WTC11 (cell line): ENCODE results near the gene MSX1. TPM values are rescaled to one million over a fixed set of nuclear protein-coding genes. Genes with fewer than 3 reads are reported as not detected.

Experiments
- ATAC-seq: fragments of 200-7000 bp; cut with Tn5 transposase; 2 replicates; pipeline ENCODE4 v1.10.0; 2021; ENCODE audit warnings: mild to moderate bottlenecking, moderate library complexity
- CTCF ChIA-PET: fragments of 300-600 bp; sonication (Branson Sonifier 250); formaldehyde crosslinking; loops from one replicate; lab custom pipeline; 2021; ENCODE audit warnings: antibody characterized with exemption; lab: Charles Lee
- POLR2A ChIA-PET: fragments of 350-600 bp; sonication (Branson Sonifier 250); formaldehyde crosslinking; loops from one replicate; lab custom pipeline; 2021; ENCODE audit warnings: antibody characterized with exemption; lab: Charles Lee
- DNase-seq: peaks from one replicate; pipeline ENCODE4 v3.0.0; 2021; ENCODE audit warnings: low spot score
- H3K27ac Mint-ChIP-seq: 2 replicates; pipeline ENCODE4 v1.8.0; 2021; ENCODE audit warnings: mixed read lengths
- H3K27me3 Mint-ChIP-seq: 2 replicates; pipeline ENCODE4 v1.8.0; 2021; ENCODE audit warnings: low read depth, mild to moderate bottlenecking, moderate library complexity, mixed read lengths
- H3K36me3 Mint-ChIP-seq: 2 replicates; pipeline ENCODE4 v1.8.0; 2021; ENCODE audit warnings: mixed read lengths
- H3K4me1 Mint-ChIP-seq: 2 replicates; pipeline ENCODE4 v1.8.0; 2022; ENCODE audit warnings: mixed read lengths
- H3K4me3 Mint-ChIP-seq: 2 replicates; pipeline ENCODE4 v1.8.0; 2021; ENCODE audit warnings: mild to moderate bottlenecking, moderate library complexity, mixed read lengths
- H3K9me3 Mint-ChIP-seq: 2 replicates; pipeline ENCODE4 v1.8.0; 2021; ENCODE audit warnings: mixed read lengths
- CBFB ChIP-seq: sonication (generic); formaldehyde crosslinking; IDR thresholded peaks from 2 replicates; pipeline ENCODE4 v1.8.1; 2022; ENCODE audit warnings: mild to moderate bottlenecking, low read depth, missing genetic modification reagents
- ETV6 ChIP-seq: sonication (generic); formaldehyde crosslinking; IDR thresholded peaks from 2 replicates; pipeline ENCODE4 v1.8.1; 2022; ENCODE audit warnings: mild to moderate bottlenecking, missing genetic modification reagents
- FOXK1 ChIP-seq: sonication (generic); formaldehyde crosslinking; IDR thresholded peaks from 2 replicates; pipeline ENCODE4 v1.8.0; 2022; ENCODE audit warnings: mild to moderate bottlenecking, moderate library complexity, missing genetic modification reagents
- FOXP1 ChIP-seq: sonication (generic); formaldehyde crosslinking; IDR thresholded peaks from 2 replicates; pipeline ENCODE4 v1.8.0; 2022; ENCODE audit warnings: missing genetic modification reagents, mild to moderate bottlenecking, moderate library complexity, borderline replicate concordance
- GRHL2 ChIP-seq: fragments of 250-450 bp; sonication (Bioruptor Pico); IDR thresholded peaks from 2 replicates; pipeline ENCODE4 v1.8.0; 2022; ENCODE audit warnings: mild to moderate bottlenecking, moderate library complexity; ENCODE audit not compliant: insufficient replicate concordance, severe bottlenecking
- IRF2 ChIP-seq: sonication (generic); formaldehyde crosslinking; IDR thresholded peaks from 2 replicates; pipeline ENCODE4 v1.8.0; 2022; ENCODE audit warnings: low read depth, missing genetic modification reagents, borderline replicate concordance
- JUN ChIP-seq: sonication (generic); formaldehyde crosslinking; IDR thresholded peaks from 2 replicates; pipeline ENCODE4 v1.8.0; 2023; ENCODE audit warnings: mild to moderate bottlenecking, missing genetic modification reagents
- MXD4 ChIP-seq: fragments of 250-450 bp; sonication (Bioruptor Pico); IDR thresholded peaks from 2 replicates; pipeline ENCODE4 v1.8.0; 2021; ENCODE audit warnings: mild to moderate bottlenecking, moderate library complexity, borderline replicate concordance
- NR3C1 ChIP-seq: sonication (generic); formaldehyde crosslinking; conservative IDR thresholded peaks from 2 replicates; pipeline ENCODE4 v1.8.1; 2023; ENCODE audit warnings: low read depth, mild to moderate bottlenecking, missing genetic modification reagents
- TCF7 ChIP-seq: sonication (generic); formaldehyde crosslinking; IDR thresholded peaks from 2 replicates; pipeline ENCODE4 v1.8.0; 2022; ENCODE audit warnings: mild to moderate bottlenecking, low read depth, missing genetic modification reagents, moderate library complexity
- ZNF219 ChIP-seq: sonication (generic); formaldehyde crosslinking; IDR thresholded peaks from 2 replicates; pipeline ENCODE4 v1.8.0; 2023; ENCODE audit warnings: missing genetic modification reagents, mild to moderate bottlenecking, borderline replicate concordance
- ZNF263 ChIP-seq: sonication (generic); formaldehyde crosslinking; IDR thresholded peaks from 2 replicates; pipeline ENCODE4 v1.8.1; 2022; ENCODE audit warnings: low read depth, mild to moderate bottlenecking, moderate library complexity, missing genetic modification reagents
- total RNA-seq: library from RNA; stranded (reverse); gene quantifications from 3 replicates; pipeline ENCODE4 v1.2.3, GENCODE V29; 2021
- TF ChIP-seq, protein P1 (sequence below): sonication (generic); formaldehyde crosslinking; IDR thresholded peaks from 2 replicates; pipeline ENCODE4 v1.8.0; 2022; ENCODE audit warnings: missing genetic modification reagents
- TF ChIP-seq, protein P2 (sequence below): sonication (generic); formaldehyde crosslinking; IDR thresholded peaks from 2 replicates; pipeline ENCODE4 v1.8.0; 2022; ENCODE audit warnings: mild to moderate bottlenecking, missing genetic modification reagents
- TF ChIP-seq, protein P3 (sequence below): fragments of 250-450 bp; sonication (Bioruptor Pico); IDR thresholded peaks from 2 replicates; pipeline ENCODE4 v1.9.0; 2021; ENCODE audit warnings: moderate library complexity, mild to moderate bottlenecking, inconsistent platforms, borderline replicate concordance
- TF ChIP-seq, protein P4 (sequence below): sonication (generic); formaldehyde crosslinking; IDR thresholded peaks from 2 replicates; pipeline ENCODE4 v1.8.1; 2022; ENCODE audit warnings: mild to moderate bottlenecking, moderate library complexity, missing genetic modification reagents
- TF ChIP-seq, protein P5 (sequence below): sonication (generic); formaldehyde crosslinking; IDR thresholded peaks from 2 replicates; pipeline ENCODE4 v1.8.1; 2023; ENCODE audit warnings: mild to moderate bottlenecking, missing genetic modification reagents, borderline replicate concordance
- TF ChIP-seq, protein P6 (sequence below): fragments of 250-450 bp; sonication (Bioruptor Pico); conservative IDR thresholded peaks from 2 replicates; pipeline ENCODE4 v1.9.0; 2021; ENCODE audit warnings: mild to moderate bottlenecking

Gene MSX1
- total RNA-seq, 1 experiment from 2014 or later, result 0.28 TPM

DNA sequence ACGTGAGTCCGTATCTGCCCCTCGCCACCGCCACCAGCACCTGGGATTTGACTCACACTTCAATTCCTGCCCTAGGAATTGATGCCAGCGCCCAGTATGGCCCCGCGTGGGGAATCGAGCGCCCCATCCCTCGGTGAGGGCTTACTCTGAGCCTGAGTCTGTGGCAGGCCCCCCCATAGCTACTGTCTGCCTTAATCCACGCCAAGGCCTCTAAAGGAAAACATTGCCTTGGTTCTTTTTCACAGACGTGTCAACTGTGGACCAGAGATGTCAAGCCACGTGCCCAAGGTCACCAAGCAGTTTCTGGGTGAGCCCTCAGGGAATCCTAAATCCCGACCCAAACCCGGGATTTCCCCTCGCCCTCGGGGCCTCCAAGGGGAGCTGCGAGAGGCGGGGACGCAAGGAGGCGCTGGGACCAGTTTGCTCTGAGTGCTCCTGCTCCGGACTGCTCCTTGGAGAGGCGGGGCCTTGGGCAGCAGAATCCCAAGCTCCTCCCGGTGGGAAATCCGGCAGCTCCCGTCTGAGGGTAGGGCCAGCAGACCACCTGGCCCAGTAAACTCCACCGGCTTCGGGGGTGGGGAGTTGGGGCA lies 12.9 kb downstream of the MSX1 start:
- no peak for TF ChIP-seq MXD4 (CRISPR knock-in tag)
- peak; percentile 92 for TF ChIP-seq ZNF263 (CRISPR knock-in tag)
- TF ChIP-seq, protein P1, sequence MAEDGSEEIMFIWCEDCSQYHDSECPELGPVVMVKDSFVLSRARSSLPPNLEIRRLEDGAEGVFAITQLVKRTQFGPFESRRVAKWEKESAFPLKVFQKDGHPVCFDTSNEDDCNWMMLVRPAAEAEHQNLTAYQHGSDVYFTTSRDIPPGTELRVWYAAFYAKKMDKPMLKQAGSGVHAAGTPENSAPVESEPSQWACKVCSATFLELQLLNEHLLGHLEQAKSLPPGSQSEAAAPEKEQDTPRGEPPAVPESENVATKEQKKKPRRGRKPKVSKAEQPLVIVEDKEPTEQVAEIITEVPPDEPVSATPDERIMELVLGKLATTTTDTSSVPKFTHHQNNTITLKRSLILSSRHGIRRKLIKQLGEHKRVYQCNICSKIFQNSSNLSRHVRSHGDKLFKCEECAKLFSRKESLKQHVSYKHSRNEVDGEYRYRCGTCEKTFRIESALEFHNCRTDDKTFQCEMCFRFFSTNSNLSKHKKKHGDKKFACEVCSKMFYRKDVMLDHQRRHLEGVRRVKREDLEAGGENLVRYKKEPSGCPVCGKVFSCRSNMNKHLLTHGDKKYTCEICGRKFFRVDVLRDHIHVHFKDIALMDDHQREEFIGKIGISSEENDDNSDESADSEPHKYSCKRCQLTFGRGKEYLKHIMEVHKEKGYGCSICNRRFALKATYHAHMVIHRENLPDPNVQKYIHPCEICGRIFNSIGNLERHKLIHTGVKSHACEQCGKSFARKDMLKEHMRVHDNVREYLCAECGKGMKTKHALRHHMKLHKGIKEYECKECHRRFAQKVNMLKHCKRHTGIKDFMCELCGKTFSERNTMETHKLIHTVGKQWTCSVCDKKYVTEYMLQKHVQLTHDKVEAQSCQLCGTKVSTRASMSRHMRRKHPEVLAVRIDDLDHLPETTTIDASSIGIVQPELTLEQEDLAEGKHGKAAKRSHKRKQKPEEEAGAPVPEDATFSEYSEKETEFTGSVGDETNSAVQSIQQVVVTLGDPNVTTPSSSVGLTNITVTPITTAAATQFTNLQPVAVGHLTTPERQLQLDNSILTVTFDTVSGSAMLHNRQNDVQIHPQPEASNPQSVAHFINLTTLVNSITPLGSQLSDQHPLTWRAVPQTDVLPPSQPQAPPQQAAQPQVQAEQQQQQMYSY, result peak; percentile 91
- TF ChIP-seq, protein P2, sequence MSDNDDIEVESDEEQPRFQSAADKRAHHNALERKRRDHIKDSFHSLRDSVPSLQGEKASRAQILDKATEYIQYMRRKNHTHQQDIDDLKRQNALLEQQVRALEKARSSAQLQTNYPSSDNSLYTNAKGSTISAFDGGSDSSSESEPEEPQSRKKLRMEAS (CRISPR knock-in tag), result 0 out of 2 replicates have a peak, but pooled peaks have one; percentile 38
- H3K27me3 Mint-ChIP-seq, result no peaks in the 10 kb centered on the region; the same call in 1 of the 2 replicates
- peak overlapping the region; percentile 54 for H3K4me3 Mint-ChIP-seq
- H3K27ac Mint-ChIP-seq, result no peak overlapping the region
- DNase-seq, result peak; percentile 82
- ChIA-PET CTCF (interaction anchor here (0.6 to 1.5 kb wide), 10 partner anchors 11 to 941 kb away, joined by 3 to 10 read pairs (median 3); no protein-coding TSS in a partner anchor), POLR2A (no interaction called here)
- ATAC-seq, result peak; percentile 73
- H3K36me3 Mint-ChIP-seq, result no peaks in the 10 kb centered on the region; the same call in 1 of the 2 replicates
- H3K9me3 Mint-ChIP-seq, result no peaks in the 10 kb centered on the region
- peaks cover 37% of the 10 kb centered on the region for H3K4me1 Mint-ChIP-seq

DNA sequence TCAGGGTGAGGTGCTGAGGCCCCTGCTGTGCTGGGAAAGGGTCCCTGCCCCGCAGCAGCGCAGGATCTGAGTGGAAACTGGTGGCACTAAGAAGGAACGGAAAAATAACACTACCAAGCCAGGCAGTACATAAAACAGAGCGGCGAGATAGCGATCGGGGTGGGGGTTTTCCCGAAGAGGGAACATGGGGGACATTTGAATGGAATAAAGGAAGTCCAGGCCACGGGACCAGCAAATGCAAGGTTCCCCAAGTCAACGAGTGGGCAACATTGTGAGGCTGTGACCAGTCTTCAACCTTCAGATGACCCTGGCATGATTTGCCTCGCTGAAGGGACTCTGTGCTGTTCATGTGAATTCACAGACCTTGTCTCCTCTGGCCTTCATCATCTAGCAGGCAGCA lies 13.7 kb downstream of the MSX1 start:
- peaks cover 37% of the 10 kb centered on the region for H3K4me1 Mint-ChIP-seq
- H3K4me3 Mint-ChIP-seq, result peak overlapping the region; percentile 30
- ChIA-PET POLR2A (no interaction called here), CTCF (interaction anchor here (0.7 to 1.5 kb wide), 6 partner anchors 10 to 940 kb away, joined by 3 to 10 read pairs (median 4); no protein-coding TSS in a partner anchor)
- peaks cover 2% of the 10 kb centered on the region for H3K27me3 Mint-ChIP-seq
- TF ChIP-seq, protein P3, sequence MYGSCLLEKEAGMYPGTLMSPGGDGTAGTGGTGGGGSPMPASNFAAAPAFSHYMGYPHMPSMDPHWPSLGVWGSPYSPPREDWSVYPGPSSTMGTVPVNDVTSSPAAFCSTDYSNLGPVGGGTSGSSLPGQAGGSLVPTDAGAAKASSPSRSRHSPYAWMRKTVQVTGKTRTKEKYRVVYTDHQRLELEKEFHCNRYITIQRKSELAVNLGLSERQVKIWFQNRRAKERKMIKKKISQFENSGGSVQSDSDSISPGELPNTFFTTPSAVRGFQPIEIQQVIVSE, result no peak
- TF ChIP-seq, protein P4, sequence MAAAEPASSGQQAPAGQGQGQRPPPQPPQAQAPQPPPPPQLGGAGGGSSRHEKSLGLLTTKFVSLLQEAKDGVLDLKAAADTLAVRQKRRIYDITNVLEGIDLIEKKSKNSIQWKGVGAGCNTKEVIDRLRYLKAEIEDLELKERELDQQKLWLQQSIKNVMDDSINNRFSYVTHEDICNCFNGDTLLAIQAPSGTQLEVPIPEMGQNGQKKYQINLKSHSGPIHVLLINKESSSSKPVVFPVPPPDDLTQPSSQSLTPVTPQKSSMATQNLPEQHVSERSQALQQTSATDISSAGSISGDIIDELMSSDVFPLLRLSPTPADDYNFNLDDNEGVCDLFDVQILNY (CRISPR knock-in tag), result no peak
- DNase-seq (no peak), ATAC-seq (no peak)
- H3K27ac Mint-ChIP-seq, result no peak overlapping the region
- H3K36me3 Mint-ChIP-seq, result no peaks in the 10 kb centered on the region; the same call in 1 of the 2 replicates
- H3K9me3 Mint-ChIP-seq, result no peaks in the 10 kb centered on the region

DNA sequence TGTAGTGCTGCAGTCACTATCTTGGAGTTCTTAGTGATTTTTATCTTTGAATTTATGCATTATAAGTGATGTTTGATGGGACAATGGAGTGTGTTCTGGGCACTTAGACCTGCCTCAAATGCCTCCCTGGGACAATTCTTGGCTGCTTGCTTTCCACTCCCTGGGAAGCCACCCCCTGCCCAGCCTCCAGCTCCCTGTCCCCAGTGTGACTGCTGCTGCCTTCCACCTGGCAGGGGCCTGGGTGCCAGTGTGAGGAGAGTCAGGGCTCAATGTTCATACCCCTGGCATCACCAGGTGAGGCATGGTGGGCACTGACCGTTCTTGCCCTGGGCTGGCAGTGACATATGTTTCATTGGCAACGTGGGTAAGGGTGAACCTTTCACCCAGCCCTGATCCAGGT lies 14.8 kb downstream of the MSX1 start:
- DNase-seq, result no peak
- no peak for ATAC-seq
- H3K27ac Mint-ChIP-seq, result no peak overlapping the region
- POLR2A ChIA-PET, result no interaction called here
- peaks cover 12% of the 10 kb centered on the region for H3K27me3 Mint-ChIP-seq
- H3K4me1 Mint-ChIP-seq, result peaks cover 32% of the 10 kb centered on the region
- no peaks in the 10 kb centered on the region for H3K9me3 Mint-ChIP-seq
- H3K4me3 Mint-ChIP-seq, result no peak overlapping the region
- no peaks in the 10 kb centered on the region for H3K36me3 Mint-ChIP-seq
- CTCF ChIA-PET, result no interaction called here
- TF ChIP-seq NR3C1 (CRISPR knock-in tag) (no peak), FOXK1 (no peak), GRHL2 (CRISPR knock-in tag) (no peak), JUN (CRISPR knock-in tag) (no peak), ETV6 (no peak), FOXP1 (CRISPR knock-in tag) (no peak), IRF2 (CRISPR knock-in tag) (no peak), TCF7 (CRISPR knock-in tag) (no peak), ZNF219 (CRISPR knock-in tag) (no peak), CBFB (CRISPR knock-in tag) (no peak)
- TF ChIP-seq, protein P5, sequence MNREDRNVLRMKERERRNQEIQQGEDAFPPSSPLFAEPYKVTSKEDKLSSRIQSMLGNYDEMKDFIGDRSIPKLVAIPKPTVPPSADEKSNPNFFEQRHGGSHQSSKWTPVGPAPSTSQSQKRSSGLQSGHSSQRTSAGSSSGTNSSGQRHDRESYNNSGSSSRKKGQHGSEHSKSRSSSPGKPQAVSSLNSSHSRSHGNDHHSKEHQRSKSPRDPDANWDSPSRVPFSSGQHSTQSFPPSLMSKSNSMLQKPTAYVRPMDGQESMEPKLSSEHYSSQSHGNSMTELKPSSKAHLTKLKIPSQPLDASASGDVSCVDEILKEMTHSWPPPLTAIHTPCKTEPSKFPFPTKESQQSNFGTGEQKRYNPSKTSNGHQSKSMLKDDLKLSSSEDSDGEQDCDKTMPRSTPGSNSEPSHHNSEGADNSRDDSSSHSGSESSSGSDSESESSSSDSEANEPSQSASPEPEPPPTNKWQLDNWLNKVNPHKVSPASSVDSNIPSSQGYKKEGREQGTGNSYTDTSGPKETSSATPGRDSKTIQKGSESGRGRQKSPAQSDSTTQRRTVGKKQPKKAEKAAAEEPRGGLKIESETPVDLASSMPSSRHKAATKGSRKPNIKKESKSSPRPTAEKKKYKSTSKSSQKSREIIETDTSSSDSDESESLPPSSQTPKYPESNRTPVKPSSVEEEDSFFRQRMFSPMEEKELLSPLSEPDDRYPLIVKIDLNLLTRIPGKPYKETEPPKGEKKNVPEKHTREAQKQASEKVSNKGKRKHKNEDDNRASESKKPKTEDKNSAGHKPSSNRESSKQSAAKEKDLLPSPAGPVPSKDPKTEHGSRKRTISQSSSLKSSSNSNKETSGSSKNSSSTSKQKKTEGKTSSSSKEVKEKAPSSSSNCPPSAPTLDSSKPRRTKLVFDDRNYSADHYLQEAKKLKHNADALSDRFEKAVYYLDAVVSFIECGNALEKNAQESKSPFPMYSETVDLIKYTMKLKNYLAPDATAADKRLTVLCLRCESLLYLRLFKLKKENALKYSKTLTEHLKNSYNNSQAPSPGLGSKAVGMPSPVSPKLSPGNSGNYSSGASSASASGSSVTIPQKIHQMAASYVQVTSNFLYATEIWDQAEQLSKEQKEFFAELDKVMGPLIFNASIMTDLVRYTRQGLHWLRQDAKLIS (CRISPR knock-in tag), result no peak
- TF ChIP-seq, protein P6, sequence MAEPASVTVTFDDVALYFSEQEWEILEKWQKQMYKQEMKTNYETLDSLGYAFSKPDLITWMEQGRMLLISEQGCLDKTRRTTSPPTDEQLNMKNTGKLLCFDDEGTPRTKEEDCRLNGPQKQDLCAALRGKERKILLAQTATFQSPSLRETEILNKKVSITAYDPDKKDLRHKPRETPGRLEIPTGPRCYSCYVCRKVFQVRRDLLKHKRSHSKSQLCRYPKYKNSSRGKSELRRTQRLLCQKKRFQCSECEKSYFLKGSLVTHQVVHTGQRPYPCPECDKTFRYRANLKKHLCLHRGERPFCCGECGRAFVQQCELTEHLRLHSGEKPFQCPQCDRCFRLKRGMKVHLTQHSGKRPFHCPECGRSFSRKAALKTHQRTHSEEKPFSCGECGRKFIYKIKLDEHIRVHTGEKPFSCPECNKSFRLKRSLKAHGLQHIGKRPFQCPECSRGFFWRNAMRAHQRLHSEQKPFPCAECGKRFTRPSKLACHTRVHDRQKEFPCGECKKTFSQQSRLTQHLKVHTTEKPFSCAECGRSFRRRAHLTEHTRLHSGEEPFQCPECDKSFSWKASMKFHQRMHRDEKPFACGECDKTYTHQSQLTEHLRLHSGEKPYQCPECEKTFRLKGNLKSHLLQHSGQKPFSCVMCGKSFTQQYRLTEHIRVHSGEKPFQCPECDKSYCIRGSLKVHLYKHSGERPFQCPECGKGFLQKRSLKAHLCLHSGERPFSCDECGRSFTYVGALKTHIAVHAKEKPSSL (CRISPR knock-in tag), result no peak
